OCI-LY7 (cell line): ENCODE data around the gene DLGAP4. TPM values are rescaled to one million over a fixed set of nuclear protein-coding genes. Genes with fewer than 3 reads are reported as not detected.

Source experiments
- BruUV-seq: library from RNA; stranded (reverse); fragments of 400-500 nt; replicated peaks from 2 replicates; lab custom pipeline; 2021; lab: Mats Ljungman, UMichigan
- CTCF ChIA-PET: fragments of 300-600 bp; sonication (Branson Sonifier 250); formaldehyde crosslinking; loops from one replicate; lab custom pipeline; 2022; ENCODE audit warnings: antibody characterized with exemption; ENCODE audit not compliant: unreplicated experiment; lab: Charles Lee
- POLR2A ChIA-PET: fragments of 300-600 bp; sonication (Branson Sonifier 250); formaldehyde crosslinking; loops from one replicate; lab custom pipeline; 2022; ENCODE audit warnings: antibody characterized with exemption; lab: Charles Lee
- DNase-seq: peaks from one replicate; pipeline ENCODE4 v3.0.0-alpha.2; 2015; ENCODE audit warnings: low spot score
- H2AFZ ChIP-seq: fragments of 200-600 bp; sonication (generic), shearing (Covaris generic); 2 replicates; pipeline ENCODE4 v1.6.1; 2014; ENCODE audit warnings: mild to moderate bottlenecking, antibody characterized with exemption, low read length, moderate library complexity
- H3K27ac ChIP-seq: fragments of 200-600 bp; sonication (generic); 2 replicates; pipeline ENCODE4 v1.5.1; 2014; ENCODE audit warnings: mixed run types, low read depth, mild to moderate bottlenecking, moderate library complexity, low read length, inconsistent platforms; ENCODE audit not compliant: poor library complexity, severe bottlenecking
- H3K36me3 ChIP-seq: fragments of 200-600 bp; sonication (generic); 2 replicates; pipeline ENCODE4 v1.6.1; 2014; ENCODE audit warnings: mild to moderate bottlenecking, antibody characterized with exemption, low read length, moderate library complexity, mixed read lengths; ENCODE audit not compliant: insufficient read depth
- H3K4me1 ChIP-seq: fragments of 200-600 bp; sonication (generic); 2 replicates; pipeline ENCODE4 v1.5.1; 2014; ENCODE audit warnings: mild to moderate bottlenecking, low read length; ENCODE audit not compliant: insufficient read depth, poor library complexity, severe bottlenecking
- H3K4me2 ChIP-seq: fragments of 200-600 bp; sonication (generic); 2 replicates; pipeline ENCODE4 v1.6.1; 2014; ENCODE audit warnings: mild to moderate bottlenecking, low read length
- H3K4me3 ChIP-seq: fragments of 200-600 bp; sonication (generic); 2 replicates; pipeline ENCODE4 v1.5.1; 2014; ENCODE audit warnings: mild to moderate bottlenecking, low read depth, low read length; ENCODE audit not compliant: poor library complexity, severe bottlenecking
- H3K79me2 ChIP-seq: fragments of 200-600 bp; sonication (generic); 2 replicates; pipeline ENCODE4 v1.6.1; 2016; ENCODE audit warnings: low read depth, mild to moderate bottlenecking, low read length, moderate library complexity, mixed read lengths; ENCODE audit not compliant: insufficient read depth
- H3K9me2 ChIP-seq: fragments of 200-600 bp; sonication (generic); 2 replicates; pipeline ENCODE4 v1.6.1; 2016; ENCODE audit warnings: mild to moderate bottlenecking, low read length, mixed read lengths; ENCODE audit not compliant: insufficient read depth
- H3K9me3 ChIP-seq: fragments of 200-600 bp; sonication (generic); 2 replicates; pipeline ENCODE4 v1.6.1; 2014; ENCODE audit warnings: mild to moderate bottlenecking, mixed run types, low read length, mixed read lengths
- H4K20me1 ChIP-seq: fragments of 200-600 bp; sonication (generic); 2 replicates; pipeline ENCODE4 v1.6.1; 2014; ENCODE audit warnings: mild to moderate bottlenecking, antibody characterized with exemption, low read length, moderate library complexity, mixed read lengths; ENCODE audit not compliant: insufficient read depth
- CTCF ChIP-seq: fragments of 200-600 bp; sonication (generic); conservative IDR thresholded peaks from 2 replicates; pipeline ENCODE4 v1.5.1; 2014; ENCODE audit warnings: mild to moderate bottlenecking, antibody characterized with exemption, low read length, moderate library complexity, mixed read lengths
- EZH2phosphoT487 ChIP-seq: fragments of 200-600 bp; sonication (generic); IDR thresholded peaks from 2 replicates; pipeline ENCODE4 v1.6.1; 2018; ENCODE audit warnings: low read depth, borderline replicate concordance, mild to moderate bottlenecking, mixed run types, antibody characterized with exemption, low read length, moderate library complexity, mixed read lengths
- intact Hi-C: fragments of 100-400 bp; cut with micrococcal nuclease; formaldehyde crosslinking; loops from one replicate; pipeline ENCODE4 v1.10.0; 2022; ENCODE audit not compliant: unreplicated experiment
- total RNA-seq, 2 experiments: library from RNA; depleted of rRNA in 1 of 2; stranded (reverse); fragments of >200 nt in 1 of 2; shearing (Covaris generic) in 1 of 2; gene quantifications; 2 replicates each; pipeline ENCODE4 v1.2.3, GENCODE V29; 2014 to 2022

The DLGAP4 gene
- total RNA-seq, 2 experiments from 2014 or later = 7.7 to 41.6 TPM

- ChIA-PET POLR2A (no interaction called here), CTCF (no interaction called here)
- intact Hi-C loops = no loop called here
- H3K79me2 ChIP-seq = no peaks in the 10 kb centered on the region
- peaks cover 6% of the 10 kb centered on the region for H3K4me1 ChIP-seq
- no peaks in the 10 kb centered on the region for H4K20me1 ChIP-seq
- TF ChIP-seq EZH2phosphoT487 = no peak
- TF ChIP-seq CTCF = no peak
- no peaks in the 10 kb centered on the region for H3K9me2 ChIP-seq
- no TSS peak for BruUV-seq
- no peak overlapping the region for H3K4me2 ChIP-seq
- H3K27ac ChIP-seq = no peak overlapping the region
- no peak for DNase-seq
- peaks cover 32% of the 10 kb centered on the region for H3K36me3 ChIP-seq
- H3K9me3 ChIP-seq = no peaks in the 10 kb centered on the region
- H2AFZ ChIP-seq = no peak overlapping the region
- H3K4me3 ChIP-seq = no peak overlapping the region
These were observed 222.8 kb downstream of the DLGAP4 start for GRCh38 chr20:36528875-36529417.

GRCh38 chr20:36532388-36532787 is 226.2 kb downstream of the DLGAP4 start:
- H3K9me3 ChIP-seq = no peaks in the 10 kb centered on the region
- H2AFZ ChIP-seq = no peak overlapping the region
- no peaks in the 10 kb centered on the region for H4K20me1 ChIP-seq
- no peaks in the 10 kb centered on the region for H3K79me2 ChIP-seq
- ChIA-PET CTCF (no interaction called here), POLR2A (no interaction called here)
- H3K4me1 ChIP-seq = peaks cover 6% of the 10 kb centered on the region
- no peak overlapping the region for H3K4me2 ChIP-seq
- no TSS peak for BruUV-seq
- H3K36me3 ChIP-seq = peaks cover 3% of the 10 kb centered on the region; the same call in 1 of the 2 replicates
- no peak overlapping the region for H3K27ac ChIP-seq
- TF ChIP-seq CTCF (no peak), EZH2phosphoT487 (no peak)
- no peaks in the 10 kb centered on the region for H3K9me2 ChIP-seq
- intact Hi-C loops = no loop called here
- no peak overlapping the region for H3K4me3 ChIP-seq
- DNase-seq = peak; percentile 24

- H4K20me1 ChIP-seq = no peaks in the 10 kb centered on the region
- no TSS peak for BruUV-seq
- DNase-seq = no peak
- H3K4me3 ChIP-seq = no peak overlapping the region
- POLR2A ChIA-PET = no interaction called here
- no peaks in the 10 kb centered on the region for H3K79me2 ChIP-seq
- no peaks in the 10 kb centered on the region for H3K9me2 ChIP-seq
- H2AFZ ChIP-seq = no peak overlapping the region
- H3K36me3 ChIP-seq = no peaks in the 10 kb centered on the region; the same call in 1 of the 2 replicates
- H3K9me3 ChIP-seq = no peaks in the 10 kb centered on the region
- intact Hi-C loops = no loop called here
- H3K27ac ChIP-seq = no peak overlapping the region
- H3K4me2 ChIP-seq = no peak overlapping the region
- TF ChIP-seq EZH2phosphoT487 (no peak), CTCF (no peak)
- CTCF ChIA-PET = no interaction called here
- H3K4me1 ChIP-seq = peaks cover 6% of the 10 kb centered on the region
These were observed 226.7 kb downstream of the DLGAP4 start for GRCh38 chr20:36532822-36533221.
